GM18909 (cell line): ENCODE results near the gene RNF138.
"Not testable (repeated sequence)": the region's sequence is repeated elsewhere in the genome, so short reads cannot be mapped to it uniquely, and the experiment has no call there.

Experiments used
- ATAC-seq: cut with Tn5 transposase; IDR thresholded peaks from one replicate; pipeline ENCODE4 v1.9.1; 2021; ENCODE audit warnings: mild to moderate bottlenecking; ENCODE audit not compliant: unreplicated experiment, poor library complexity

The RNF138 gene

DNA sequence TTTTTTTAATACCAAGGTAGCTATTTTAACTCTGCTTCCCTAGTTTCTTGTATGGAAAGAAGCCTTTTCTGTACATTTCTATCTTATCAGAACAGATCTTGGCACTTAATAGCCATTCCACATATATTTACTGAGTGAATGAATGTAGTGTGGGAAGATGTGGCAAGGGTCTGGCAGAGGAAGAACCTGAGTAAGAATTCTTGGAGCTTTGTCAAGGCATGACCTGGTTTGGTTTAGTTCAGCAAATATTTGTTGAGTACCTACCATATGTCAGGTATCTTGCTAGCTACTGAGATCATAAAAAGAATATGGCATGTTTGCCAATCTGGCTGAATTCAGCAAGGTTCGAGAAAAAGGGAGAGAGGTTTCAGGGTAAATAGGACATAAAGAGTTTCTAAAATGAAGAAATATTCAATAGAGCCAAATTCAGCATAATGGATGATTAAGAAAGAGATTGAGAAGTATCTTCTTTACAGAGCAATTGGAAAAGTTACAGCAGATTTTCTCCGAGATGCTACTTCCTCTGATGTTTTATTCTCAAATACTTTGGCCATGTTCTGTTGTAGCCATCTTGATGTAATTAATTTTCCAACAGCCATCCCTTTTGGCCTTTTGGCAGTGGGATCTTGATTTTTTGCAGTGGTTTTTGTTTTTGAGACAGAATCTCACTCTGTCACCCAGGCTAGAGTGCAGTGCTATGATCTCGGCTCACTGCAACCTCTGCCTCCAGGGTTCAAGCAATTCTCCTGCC is 76.5 kb downstream of the RNF138 start:
- ATAC-seq: no peak

DNA sequence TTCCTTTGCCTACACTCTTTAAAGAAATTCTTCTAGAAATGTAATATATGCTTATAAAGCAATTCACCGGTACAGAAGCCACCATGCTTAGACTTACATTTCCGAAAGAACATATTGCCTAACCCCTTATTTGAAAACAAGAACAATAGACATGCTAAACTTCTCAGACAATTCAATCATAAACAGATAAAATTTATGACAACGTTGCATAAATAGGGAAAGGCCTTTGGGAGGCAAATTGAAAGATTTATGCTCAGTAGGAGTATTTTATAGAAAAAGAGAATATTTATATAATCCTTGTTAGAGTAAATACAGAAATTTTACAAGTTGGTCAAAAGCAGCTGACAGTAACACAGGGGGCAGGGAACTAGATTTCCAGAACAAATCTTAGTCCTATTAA is 82.0 kb downstream of the RNF138 start:
- no peak for ATAC-seq

DNA sequence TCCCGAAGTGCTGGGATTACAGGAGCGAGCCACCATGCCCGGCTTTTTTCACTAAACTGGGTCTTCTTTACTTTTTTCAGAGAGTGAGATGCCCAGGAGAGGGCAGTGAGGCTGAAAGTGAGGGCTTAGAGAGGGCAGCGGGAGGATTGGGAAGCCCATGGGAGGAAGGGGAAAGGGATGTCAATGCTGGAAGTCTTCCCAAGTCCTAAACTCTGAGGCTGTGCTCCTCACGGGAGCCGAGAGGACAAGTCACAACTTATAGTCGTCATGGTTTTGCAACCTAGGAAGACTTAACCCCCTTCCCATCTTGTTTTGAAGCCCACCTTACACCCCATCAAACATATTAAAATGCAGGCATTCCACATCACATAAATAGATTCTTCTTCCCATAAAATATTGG is 83.0 kb downstream of the RNF138 start:
- ATAC-seq: no peak

GRCh38 chr18:32175265-32175664 is 83.6 kb downstream of the RNF138 start:
- ATAC-seq: no peak

GRCh38 chr18:32176745-32177144 is 85.1 kb downstream of the RNF138 start:
- ATAC-seq: not testable (repeated sequence)

DNA sequence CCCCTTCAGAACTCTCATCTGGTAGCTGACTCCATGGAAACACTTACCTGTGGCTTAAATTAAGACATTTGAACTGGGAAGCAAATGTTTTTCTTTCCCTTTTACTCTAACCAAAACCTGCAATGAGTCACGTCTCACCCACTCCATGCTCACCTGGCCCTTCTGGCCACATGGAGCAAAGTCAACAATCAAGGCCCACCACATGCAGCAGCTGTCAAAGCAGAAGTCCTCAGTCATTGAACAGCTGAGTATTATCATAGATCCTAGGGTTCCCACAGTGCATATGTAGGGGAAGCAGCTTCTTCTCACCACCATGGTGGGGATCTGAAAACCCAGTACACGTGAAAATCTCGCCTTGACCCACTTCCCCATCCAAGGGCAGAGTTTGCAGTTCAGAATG is 85.9 kb downstream of the RNF138 start:
- no peak for ATAC-seq
